SH-SY5Y (cell line): ENCODE measurements around the gene TANC1.

Source experiments
- GATA2 ChIP-seq: IDR thresholded peaks from 2 replicates; pipeline ENCODE4 v1.6.1; 2011; ENCODE audit warnings: mild to moderate bottlenecking, low read depth, low read length
- GATA3 ChIP-seq: IDR thresholded peaks from 2 replicates; pipeline ENCODE4 v1.6.1; 2011; ENCODE audit warnings: low read depth, mild to moderate bottlenecking, low read length, moderate library complexity

DNA sequence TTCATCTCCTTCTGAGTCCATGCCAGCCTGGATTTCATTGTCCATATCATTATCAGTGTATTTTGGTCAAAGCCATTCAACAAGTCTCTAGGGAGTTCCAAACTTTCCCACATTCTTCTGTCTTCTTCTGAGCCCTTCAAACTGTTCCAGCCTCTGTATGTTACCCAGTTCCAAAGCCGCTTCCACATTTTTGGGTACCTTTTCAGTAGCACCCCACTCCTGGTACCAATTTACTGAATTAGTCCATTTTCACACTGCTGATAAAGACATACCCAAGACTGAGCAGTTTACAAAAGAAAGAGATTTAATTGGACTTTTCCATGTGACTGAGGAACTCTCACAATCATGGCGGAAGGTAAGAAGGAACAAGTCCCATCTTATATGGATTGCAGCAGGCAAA lies 47.4 kb downstream of the TANC1 start:
- TF ChIP-seq GATA2 (no peak), GATA3 (no peak)
